Small intestine (tissue), 7 donors: ENCODE results near the gene TTLL3. TPM values are rescaled to one million over a fixed set of nuclear protein-coding genes. Genes with fewer than 3 reads are reported as not detected.

Source experiments
- DNase-seq, 2 donors: peaks; one replicate each; pipeline versions ENCODE4 v3.0.0 to v3.0.0-alpha.2; 2013
- FAIRE-seq: peaks from 2 replicates; lab custom pipeline; 2012; peaks lifted over from hg19 to GRCh38; lab: Jason Lieb, UNC
- H3K27ac ChIP-seq, 3 donors: one replicate each; pipeline ENCODE4 v1.5.1; 2013; ENCODE audit warnings: low read length in 2 of 3, mild to moderate bottlenecking in 2 of 3, control low read depth in 1 of 3, inconsistent platforms in 1 of 3, low read depth in 1 of 3, moderate library complexity in 1 of 3
- H3K27me3 ChIP-seq, 3 donors: one replicate each; pipeline ENCODE4 v1.6.1; 2013; ENCODE audit warnings: low read length in 3 of 3, inconsistent platforms in 1 of 3; ENCODE audit not compliant: control insufficient read depth in 3 of 3, insufficient read depth in 3 of 3
- H3K36me3 ChIP-seq, 3 donors: one replicate each; pipeline ENCODE4 v1.6.1; 2013; ENCODE audit warnings: low read length in 3 of 3, inconsistent platforms in 1 of 3, low read depth in 1 of 3, mild to moderate bottlenecking in 1 of 3, moderate library complexity in 1 of 3; ENCODE audit not compliant: control insufficient read depth in 3 of 3, insufficient read depth in 2 of 3
- H3K4me1 ChIP-seq, 3 donors: one replicate each; pipeline ENCODE4 v1.6.1; 2013; ENCODE audit warnings: low read length in 2 of 3, inconsistent platforms in 1 of 3, low read depth in 1 of 3, mild to moderate bottlenecking in 1 of 3, moderate library complexity in 1 of 3; ENCODE audit not compliant: control insufficient read depth in 3 of 3, insufficient read depth in 2 of 3
- H3K4me3 ChIP-seq, 3 donors: one replicate each; pipeline ENCODE4 v1.5.1; 2013; ENCODE audit warnings: low read length in 3 of 3, control low read depth in 1 of 3, inconsistent platforms in 1 of 3, low read depth in 1 of 3, mild to moderate bottlenecking in 1 of 3, moderate library complexity in 1 of 3
- H3K9me3 ChIP-seq, 2 donors: one replicate each; pipeline ENCODE4 v1.6.1; 2013; ENCODE audit warnings: low read depth in 1 of 2, low read length in 1 of 2; ENCODE audit not compliant: control insufficient read depth in 2 of 2, insufficient read depth in 1 of 2
- WGBS, 3 donors: extraction: QIAGEN DNeasy Blood & Tissue Kit; methylation state at CpG; one replicate each; pipeline ENCODE4 v1.1.7; 2013; 5-methylcytosine and 5-hydroxymethylcytosine counted together
- polyA plus RNA-seq, 4 donors: library from polyadenylated mRNA; stranded (reverse) in 3 of 4; unstranded in 1 of 4; fragments of 200-250 nt in 3 of 4; fragments of 120-200 nt in 1 of 4; gene quantifications; one replicate each; pipeline versions ENCODE4 v1.2.1 to v1.2.3, GENCODE V29; 2013
- donor health status: healthy with polysubstance abuse.
- donor health status: control.
- donor health status: control.
- donor health status: Bipolar disorder and iron deficiency.
- donor health status: healthy.

Gene TTLL3
- polyA plus RNA-seq, 4 donors: 20.8 to 51.9 (median 22.6) TPM

GRCh38 chr3:9791790-9792404 lies 18.2 kb upstream of the TTLL3 start:
- peak overlapping the region; percentile 93 to 99 (median 97) for H3K4me3 ChIP-seq
- 13% methylated on average over 14 of the region's 14 CpGs for WGBS, 3 donors
- FAIRE-seq: no peak

GRCh38 chr3:9792405-9793160 lies 17.5 kb upstream of the TTLL3 start, which contains the start of the genes ARPC4 and TADA3:
Gene ARPC4 (plus strand): TSS chr3:9793082. CDS start chr3:9793122, 40 bp downstream.
Gene TADA3 (minus strand): TSS chr3:9792473. CDS start chr3:9791466, 1,007 bp downstream.
- DNase-seq (peak; percentile 92 to 97), FAIRE-seq (no peak)
- 0 to 1% (median 1%) methylated on average over 60 to 65 of the region's 65 CpGs for WGBS, 3 donors
- Histone ChIP-seq H3K4me3 (peak within 1 kb of the TSS; percentile 93 to 99 (median 97)), H3K36me3 (peaks cover 1 to 49% (median 9%) of the 10 kb centered on the region in 3 donors), H3K27me3 (no peaks in the 10 kb centered on the region), H3K27ac (peak within 1 kb of the TSS; percentile 92 to 98 (median 96)), H3K4me1 (peaks cover 2 to 24% (median 6%) of the 10 kb centered on the region in 3 donors), H3K9me3 (no peaks in the 10 kb centered on the region)

More at GRCh38 chr3:9791790-9792404, 18.2 kb upstream of the TTLL3 start:
- no peaks in the 10 kb centered on the region for H3K27me3 ChIP-seq
- no peaks in the 10 kb centered on the region for H3K9me3 ChIP-seq
- peak overlapping the region; percentile 89 to 98 (median 96) for H3K27ac ChIP-seq
- H3K36me3 ChIP-seq: peaks cover 2 to 53% (median 7%) of the 10 kb centered on the region in 3 donors
- no peak for DNase-seq
- peaks cover 2 to 30% (median 6%) of the 10 kb centered on the region in 3 donors for H3K4me1 ChIP-seq

- peaks cover 2 to 20% (median 4%) of the 10 kb centered on the region in 3 donors for H3K4me1 ChIP-seq
- FAIRE-seq: no peak
- H3K27me3 ChIP-seq: no peaks in the 10 kb centered on the region
- peak overlapping the region; percentile 92 to 98 (median 96) for H3K27ac ChIP-seq
- DNase-seq: peak; percentile 80 to 85
- H3K36me3 ChIP-seq: peaks cover 3 to 49% (median 11%) of the 10 kb centered on the region in 3 donors
- WGBS, 3 donors: 1% methylated on average over 18 to 23 of the region's 23 CpGs
- no peaks in the 10 kb centered on the region for H3K9me3 ChIP-seq
- H3K4me3 ChIP-seq: peak overlapping the region; percentile 93 to 99 (median 97)
Measured at GRCh38 chr3:9793161-9793781, 16.8 kb upstream of the TTLL3 start.

- WGBS, 3 donors: 93 to 98% (median 94%) methylated on average over 11 of the region's 11 CpGs
- no peak overlapping the region for H3K27ac ChIP-seq
- no peak for FAIRE-seq
- no peak for DNase-seq
- peaks cover 3 to 45% (median 15%) of the 10 kb centered on the region in 3 donors for H3K36me3 ChIP-seq
- no peaks in the 10 kb centered on the region for H3K9me3 ChIP-seq
- no peak overlapping the region for H3K4me3 ChIP-seq
- H3K4me1 ChIP-seq: peaks cover 2 to 20% (median 4%) of the 10 kb centered on the region in 3 donors
- no peaks in the 10 kb centered on the region for H3K27me3 ChIP-seq
Measured at GRCh38 chr3:9794400-9794799, 15.7 kb upstream of the TTLL3 start.

- Histone ChIP-seq H3K27me3 (no peaks in the 10 kb centered on the region), H3K9me3 (no peaks in the 10 kb centered on the region), H3K36me3 (peaks cover 11 to 47% (median 19%) of the 10 kb centered on the region in 3 donors), H3K27ac (no peak overlapping the region), H3K4me1 (peaks cover 2 to 20% (median 4%) of the 10 kb centered on the region in 3 donors), H3K4me3 (no peak overlapping the region)
- WGBS, 3 donors: 78 to 88% (median 84%) methylated on average over 5 of the region's 5 CpGs
- no peak for DNase-seq
- FAIRE-seq: no peak
Measured at GRCh38 chr3:9795207-9795606, 14.9 kb upstream of the TTLL3 start.

GRCh38 chr3:9797196-9797945 lies 12.7 kb upstream of the TTLL3 start:
- Histone ChIP-seq H3K27me3 (no peaks in the 10 kb centered on the region), H3K4me1 (peaks cover 1 to 11% (median 2%) of the 10 kb centered on the region in 3 donors), H3K36me3 (peaks cover 18 to 56% (median 27%) of the 10 kb centered on the region in 3 donors), H3K9me3 (no peaks in the 10 kb centered on the region), H3K27ac (no peak overlapping the region), H3K4me3 (no peak overlapping the region)
- WGBS, 3 donors: 87 to 92% (median 91%) methylated on average over 12 of the region's 12 CpGs
- FAIRE-seq (no peak), DNase-seq (no peak)

- 79 to 85% (median 81%) methylated on average over 5 of the region's 5 CpGs for WGBS, 3 donors
- DNase-seq: no peak
- peaks cover 30 to 69% (median 42%) of the 10 kb centered on the region in 3 donors for H3K36me3 ChIP-seq
- FAIRE-seq: no peak
- no peak overlapping the region for H3K27ac ChIP-seq
- no peak overlapping the region for H3K4me3 ChIP-seq
- peaks cover 0 to 20% (median 2%) of the 10 kb centered on the region in 3 donors for H3K4me1 ChIP-seq
- no peaks in the 10 kb centered on the region for H3K9me3 ChIP-seq
- no peaks in the 10 kb centered on the region for H3K27me3 ChIP-seq
Measured at GRCh38 chr3:9800529-9800928, 9.5 kb upstream of the TTLL3 start.
